Measurements from ENCODE around the gene DMAP1.

- no peak for TF ChIP-seq EP300 (IDR thresholded peaks at IDR 0.05)
- TF ChIP-seq, protein P1, sequence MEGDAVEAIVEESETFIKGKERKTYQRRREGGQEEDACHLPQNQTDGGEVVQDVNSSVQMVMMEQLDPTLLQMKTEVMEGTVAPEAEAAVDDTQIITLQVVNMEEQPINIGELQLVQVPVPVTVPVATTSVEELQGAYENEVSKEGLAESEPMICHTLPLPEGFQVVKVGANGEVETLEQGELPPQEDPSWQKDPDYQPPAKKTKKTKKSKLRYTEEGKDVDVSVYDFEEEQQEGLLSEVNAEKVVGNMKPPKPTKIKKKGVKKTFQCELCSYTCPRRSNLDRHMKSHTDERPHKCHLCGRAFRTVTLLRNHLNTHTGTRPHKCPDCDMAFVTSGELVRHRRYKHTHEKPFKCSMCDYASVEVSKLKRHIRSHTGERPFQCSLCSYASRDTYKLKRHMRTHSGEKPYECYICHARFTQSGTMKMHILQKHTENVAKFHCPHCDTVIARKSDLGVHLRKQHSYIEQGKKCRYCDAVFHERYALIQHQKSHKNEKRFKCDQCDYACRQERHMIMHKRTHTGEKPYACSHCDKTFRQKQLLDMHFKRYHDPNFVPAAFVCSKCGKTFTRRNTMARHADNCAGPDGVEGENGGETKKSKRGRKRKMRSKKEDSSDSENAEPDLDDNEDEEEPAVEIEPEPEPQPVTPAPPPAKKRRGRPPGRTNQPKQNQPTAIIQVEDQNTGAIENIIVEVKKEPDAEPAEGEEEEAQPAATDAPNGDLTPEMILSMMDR (IDR thresholded peaks at IDR 0.05): no peak
These were observed 23.4 kb downstream of the DMAP1 start for GRCh38 chr1:44236490-44237272.
